Effector CD8-positive, alpha-beta T cell (primary cell): ENCODE data around the gene CPSF4L.

Experiments
- DNase-seq: peaks from one replicate; lab custom pipeline; 2025; lab: John Stamatoyannopoulos, UW

Gene CPSF4L

DNA sequence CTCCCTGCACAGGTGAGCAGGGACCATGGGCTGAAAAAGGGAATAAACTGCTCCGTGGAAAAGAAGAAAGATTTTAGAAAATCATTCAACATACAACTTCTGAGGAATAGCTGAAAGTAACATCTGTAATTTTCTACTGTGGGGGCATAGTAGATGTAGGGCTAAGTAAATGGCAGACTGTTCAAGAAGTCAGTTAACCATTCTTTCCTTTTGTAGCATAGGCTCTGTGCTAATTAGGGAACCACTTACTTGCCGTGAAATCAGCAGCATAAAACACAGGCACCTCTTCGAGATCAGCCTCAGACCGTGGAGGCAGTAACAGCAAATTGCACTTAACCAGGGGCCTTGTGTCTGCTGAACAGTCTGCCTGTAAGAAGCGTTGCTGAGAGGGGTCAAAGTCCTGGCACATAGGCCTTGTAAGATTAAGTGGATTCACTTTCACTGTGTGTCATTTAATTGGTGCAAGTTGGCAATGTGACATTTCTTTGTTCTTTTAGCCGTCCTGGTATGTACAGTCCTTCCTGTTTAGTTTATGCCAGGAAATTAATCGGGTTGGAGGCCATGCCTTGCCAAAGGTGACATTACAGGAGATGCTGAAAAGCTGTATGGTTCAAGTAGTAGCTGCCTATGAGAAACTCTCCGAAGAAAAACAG, 58.4 kb downstream of the CPSF4L start:
- DNase-seq: no peak

- no peak for DNase-seq
These were observed 60.2 kb downstream of the CPSF4L start for GRCh38 chr17:73201215-73202069.

GRCh38 chr17:73200476-73200875, 61.2 kb downstream of the CPSF4L start:
- no peak for DNase-seq

DNA sequence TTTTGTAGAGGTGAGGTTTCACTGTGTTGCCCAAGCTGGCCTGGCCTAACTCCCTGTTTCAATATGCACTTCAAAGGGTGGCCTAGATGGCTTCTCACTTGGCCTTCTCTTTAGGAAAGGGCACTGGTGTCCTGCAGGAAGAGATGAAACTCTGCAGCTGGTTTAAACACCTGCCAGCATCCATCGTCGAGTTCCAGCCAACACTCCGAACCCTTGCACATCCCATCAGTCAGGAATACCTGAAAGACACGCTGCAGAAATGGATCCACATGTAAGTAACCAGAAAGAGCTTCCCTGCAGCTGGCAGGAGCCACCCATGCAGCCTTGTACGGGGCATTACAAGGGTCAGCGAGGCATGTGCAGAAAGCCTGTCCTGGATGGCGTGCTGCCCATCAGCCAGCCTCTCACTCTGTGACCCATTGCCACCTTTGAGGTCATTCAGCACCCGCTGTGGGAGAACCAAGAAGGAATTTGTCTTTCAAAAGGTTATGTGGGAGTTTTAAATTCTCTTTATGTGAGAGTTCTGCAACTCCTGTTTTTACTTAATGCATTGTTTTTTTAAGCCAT, 61.8 kb downstream of the CPSF4L start:
- DNase-seq: no peak

DNA sequence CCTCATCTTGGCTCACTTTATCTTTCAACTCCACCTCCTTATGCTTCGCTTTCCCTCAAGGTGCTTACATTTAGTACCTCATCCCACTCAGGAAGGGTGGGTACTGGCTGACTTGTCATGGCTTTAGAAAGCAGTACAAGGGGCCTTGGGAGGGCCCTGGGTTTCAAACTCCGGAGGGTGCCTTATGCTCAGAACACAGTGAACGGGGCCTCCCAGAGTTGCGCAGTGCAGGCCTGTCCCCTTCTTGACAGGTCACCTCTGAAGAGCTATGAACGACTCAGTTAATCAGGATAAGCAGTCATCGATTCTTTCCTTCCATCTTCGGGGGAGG, 62.8 kb downstream of the CPSF4L start:
- DNase-seq: no peak
